Activated CD4-positive, alpha-beta T cell treated with anti-CD3 and anti-CD28 coated beads, Interleukin-2, amount 50 U/mL, for 48 hours (primary cell): Measurements from ENCODE around the gene B4GALT5.
"Not testable (repeated sequence)": the region's sequence is repeated elsewhere in the genome, so short reads cannot be mapped to it uniquely, and the experiment has no call there.

Experiments
- DNase-seq, 2 experiments: peaks; one replicate each; pipeline ENCODE4 v3.0.0-alpha.2; 2020

The B4GALT5 gene

GRCh38 chr20:49727894-49728885 is 14.5 kb upstream of the B4GALT5 start:
- DNase-seq, result no peak

- DNase-seq, result no peak
Measured at GRCh38 chr20:49727478-49727877, 13.8 kb upstream of the B4GALT5 start.

- DNase-seq, result no peak
Measured at GRCh38 chr20:49725694-49726093, 12.0 kb upstream of the B4GALT5 start.

- DNase-seq, result not testable (repeated sequence)
Measured at GRCh38 chr20:49725224-49725606, 11.5 kb upstream of the B4GALT5 start.

- DNase-seq, result peak in 1 of 2 experiments; percentile 13
Measured at GRCh38 chr20:49724408-49725223, 10.9 kb upstream of the B4GALT5 start.

- not testable (repeated sequence) for DNase-seq
Measured at GRCh38 chr20:49723758-49724157, 10.1 kb upstream of the B4GALT5 start.

- not testable (repeated sequence) for DNase-seq
Measured at GRCh38 chr20:49721326-49721725, 7.6 kb upstream of the B4GALT5 start.

GRCh38 chr20:49715466-49715865 is 1.8 kb upstream of the B4GALT5 start:
- no peak for DNase-seq

GRCh38 chr20:49712996-49713752 is 504 bp downstream of the B4GALT5 start:
- peak; percentile 32 to 39 for DNase-seq

GRCh38 chr20:49712646-49712995 is 1.1 kb downstream of the B4GALT5 start:
- DNase-seq, result no peak

- DNase-seq, result no peak
Measured at GRCh38 chr20:49712118-49712517, 1.6 kb downstream of the B4GALT5 start.

- DNase-seq, result no peak
Measured at GRCh38 chr20:49711667-49711987, 2.1 kb downstream of the B4GALT5 start.

- DNase-seq, result no peak
Measured at GRCh38 chr20:49710971-49711666, 2.6 kb downstream of the B4GALT5 start.

GRCh38 chr20:49707118-49707517 is 6.6 kb downstream of the B4GALT5 start:
- DNase-seq, result no peak

GRCh38 chr20:49706630-49707091 is 7.0 kb downstream of the B4GALT5 start:
- DNase-seq, result no peak

GRCh38 chr20:49705893-49706292 is 7.8 kb downstream of the B4GALT5 start:
- not testable (repeated sequence) for DNase-seq

- no peak for DNase-seq
Measured at GRCh38 chr20:49705358-49705757, 8.3 kb downstream of the B4GALT5 start.

GRCh38 chr20:49704932-49705336 is 8.7 kb downstream of the B4GALT5 start:
- DNase-seq, result no peak

GRCh38 chr20:49701916-49702315 is 11.8 kb downstream of the B4GALT5 start:
- no peak for DNase-seq

- peak; percentile 25 to 41 for DNase-seq
Measured at GRCh38 chr20:49701241-49701790, 12.4 kb downstream of the B4GALT5 start.

- no peak for DNase-seq
Measured at GRCh38 chr20:49700411-49701185, 13.1 kb downstream of the B4GALT5 start.
